ENCODE results near the gene SNX32.
A peak's percentile ranks its signal among the peaks of the same experiment; 100 is the strongest.

Gene SNX32

GRCh38 chr11:65789230-65790103 is 44.3 kb upstream of the SNX32 start (continued):
- TF ChIP-seq ZNF518A (tag by site-specific recombination; conservative IDR thresholded peaks at IDR 0.05; ENCODE audit: low read depth) (no peak), ZNF658 (tag by site-specific recombination; IDR thresholded peaks at IDR 0.05) (no peak), ZNF292 (tag by site-specific recombination; IDR thresholded peaks at IDR 0.05; ENCODE audit: borderline replicate concordance, low read depth) (no peak), KLF9 (tag by site-specific recombination; IDR thresholded peaks at IDR 0.05; ENCODE audit: low read depth) (no peak), ZNF48 (tag by site-specific recombination; IDR thresholded peaks at IDR 0.05) (no peak), ZNF426 (tag by site-specific recombination; IDR thresholded peaks at IDR 0.05) (no peak), ZNF544 (tag by site-specific recombination; IDR thresholded peaks at IDR 0.05) (no peak), IKZF3 (tag by site-specific recombination; IDR thresholded peaks at IDR 0.05) (no peak), ZNF629 (tag by site-specific recombination; IDR thresholded peaks at IDR 0.05) (no peak)

GRCh38 chr11:65790104-65790901 is 43.5 kb upstream of the SNX32 start:
- H3K27ac ChIP-seq (ENCODE audit: extremely low read depth, low read depth, low read length): no peak overlapping the region
- no peaks in the 10 kb centered on the region for H3K36me3 ChIP-seq (ENCODE audit: control insufficient read depth in 2 of 2, insufficient read depth in 1 of 2, low read length in 2 of 2)
- CTCF ChIA-PET: interaction anchor here (0.6 to 2.3 kb wide), 4 partner anchors 10 to 79 kb away, joined by 4 to 14 read pairs (median 4); partner anchors contain the start of genes AP5B1 and KAT5
- H3K9me3 ChIP-seq (ENCODE audit: control insufficient read depth, insufficient read depth, low read depth, low read length): no peaks in the 10 kb centered on the region
- POLR2A ChIA-PET: interaction anchor here (0.6 kb wide), 1 partner anchor 17 kb away, joined by 3 read pairs; no protein-coding TSS in a partner anchor
- no peaks in the 10 kb centered on the region for H3K4me1 ChIP-seq (ENCODE audit: control insufficient read depth, insufficient read depth, low read length)
- no peak overlapping the region for H3K4me3 ChIP-seq (ENCODE audit: low read depth, low read length)
- TF ChIP-seq GLIS1 (tag by site-specific recombination; IDR thresholded peaks at IDR 0.05) (peak; percentile 36; the same call in 1 of the 2 replicates), HOXA7 (CRISPR knock-in tag; IDR thresholded peaks at IDR 0.05; ENCODE audit: borderline replicate concordance) (no peak), OSR2 (tag by site-specific recombination; IDR thresholded peaks at IDR 0.05) (no peak)

- Histone ChIP-seq H3K9me3 (ENCODE audit: control insufficient read depth, insufficient read depth, low read depth, low read length) (no peaks in the 10 kb centered on the region), H3K36me3 (ENCODE audit: control insufficient read depth in 2 of 2, insufficient read depth in 1 of 2, low read length in 2 of 2) (no peaks in the 10 kb centered on the region), H3K4me1 (ENCODE audit: control insufficient read depth, insufficient read depth, low read length) (no peaks in the 10 kb centered on the region), H3K27ac (ENCODE audit: extremely low read depth, low read depth, low read length) (no peak overlapping the region), H3K4me3 (ENCODE audit: low read depth, low read length) (no peak overlapping the region)
- TF ChIP-seq ZNF398 (tag by site-specific recombination; IDR thresholded peaks at IDR 0.05): no peak
- no peak for TF ChIP-seq ZNF792 (tag by site-specific recombination; IDR thresholded peaks at IDR 0.05)
- ChIA-PET POLR2A (no interaction called here), CTCF (interaction anchor here (1.3 to 2.3 kb wide), 2 partner anchors 11 to 79 kb away, joined by 4 to 14 read pairs; partner anchors contain the start of genes AP5B1 and KAT5)
Measured at GRCh38 chr11:65790902-65791650, 42.7 kb upstream of the SNX32 start.

Measured in HEK293 (cell line).